Measurements from ENCODE around the gene GPR137B.
"Not testable (repeated sequence)": the region's sequence is repeated elsewhere in the genome, so short reads cannot be mapped to it uniquely, and the experiment has no call there.

Gene GPR137B

GRCh38 chr1:236161755-236162154 is 19.4 kb downstream of the GPR137B start:
- not testable (repeated sequence) for DNase-seq (ENCODE audit: low read depth)

GRCh38 chr1:236163463-236164153 is 21.3 kb downstream of the GPR137B start:
- DNase-seq (ENCODE audit: low read depth): no peak

- no peak for DNase-seq (ENCODE audit: low read depth)
Measured at GRCh38 chr1:236164273-236164672, 21.9 kb downstream of the GPR137B start.

DNA sequence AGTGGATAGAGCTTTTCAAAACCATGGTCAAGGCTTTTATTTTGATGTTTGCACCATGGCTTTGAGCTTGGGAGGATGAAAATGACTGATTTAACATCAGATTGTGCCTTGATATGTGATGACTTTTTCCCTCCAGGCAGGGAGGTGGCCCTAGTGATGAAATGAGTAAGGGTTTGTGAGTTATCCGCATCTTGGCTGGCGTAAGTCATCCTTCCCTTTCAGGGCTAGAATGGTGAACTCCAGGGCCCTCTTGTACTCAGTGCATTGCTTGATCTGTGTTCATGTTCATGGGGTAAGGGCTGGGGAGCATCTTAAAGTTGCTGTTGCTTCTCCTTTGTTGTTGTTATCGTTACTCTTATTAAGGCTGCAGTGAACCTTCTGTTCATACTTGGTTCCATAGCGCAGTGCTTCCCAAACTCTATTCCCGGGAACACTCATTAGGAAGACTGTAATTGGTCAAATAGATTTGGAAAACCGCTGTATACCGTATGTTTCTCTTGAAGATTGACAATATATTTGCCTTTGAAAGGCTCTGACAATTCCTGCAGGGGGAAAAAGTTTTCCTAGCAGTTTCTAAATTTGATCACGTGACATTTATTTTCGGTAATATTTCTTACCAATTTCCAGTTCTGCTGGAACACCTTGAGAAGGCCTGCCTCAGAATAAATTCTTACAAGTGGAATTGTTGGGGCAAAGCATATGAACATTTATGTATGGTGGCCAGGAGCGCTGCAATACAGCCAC is 23.1 kb downstream of the GPR137B start:
- peak; percentile 20 for DNase-seq (ENCODE audit: low read depth)

GRCh38 chr1:236166041-236166440 is 23.7 kb downstream of the GPR137B start:
- DNase-seq (ENCODE audit: low read depth): no peak

GRCh38 chr1:236167154-236167553 is 24.8 kb downstream of the GPR137B start:
- peak; percentile 19 for DNase-seq (ENCODE audit: low read depth)

DNA sequence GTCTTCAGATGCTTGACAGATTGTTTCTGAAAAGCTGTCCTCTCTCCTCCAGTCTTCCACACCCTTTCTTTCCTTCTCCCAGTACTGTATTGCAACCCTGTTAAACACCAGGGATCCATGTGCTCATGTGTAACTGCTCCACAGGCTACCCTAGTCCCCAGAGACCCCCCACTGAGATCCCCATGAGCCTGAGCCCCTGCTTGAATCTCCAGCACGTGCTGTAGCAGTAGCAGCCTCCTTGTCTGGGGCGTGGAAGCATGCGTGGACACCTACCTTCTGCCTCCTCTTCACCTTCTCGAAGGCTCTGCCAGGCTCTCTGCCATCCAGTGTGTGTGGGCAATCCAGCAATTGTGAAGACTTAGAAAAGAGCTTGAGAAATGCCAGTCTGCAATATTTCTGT is 25.2 kb downstream of the GPR137B start:
- DNase-seq (ENCODE audit: low read depth): no peak

DNA sequence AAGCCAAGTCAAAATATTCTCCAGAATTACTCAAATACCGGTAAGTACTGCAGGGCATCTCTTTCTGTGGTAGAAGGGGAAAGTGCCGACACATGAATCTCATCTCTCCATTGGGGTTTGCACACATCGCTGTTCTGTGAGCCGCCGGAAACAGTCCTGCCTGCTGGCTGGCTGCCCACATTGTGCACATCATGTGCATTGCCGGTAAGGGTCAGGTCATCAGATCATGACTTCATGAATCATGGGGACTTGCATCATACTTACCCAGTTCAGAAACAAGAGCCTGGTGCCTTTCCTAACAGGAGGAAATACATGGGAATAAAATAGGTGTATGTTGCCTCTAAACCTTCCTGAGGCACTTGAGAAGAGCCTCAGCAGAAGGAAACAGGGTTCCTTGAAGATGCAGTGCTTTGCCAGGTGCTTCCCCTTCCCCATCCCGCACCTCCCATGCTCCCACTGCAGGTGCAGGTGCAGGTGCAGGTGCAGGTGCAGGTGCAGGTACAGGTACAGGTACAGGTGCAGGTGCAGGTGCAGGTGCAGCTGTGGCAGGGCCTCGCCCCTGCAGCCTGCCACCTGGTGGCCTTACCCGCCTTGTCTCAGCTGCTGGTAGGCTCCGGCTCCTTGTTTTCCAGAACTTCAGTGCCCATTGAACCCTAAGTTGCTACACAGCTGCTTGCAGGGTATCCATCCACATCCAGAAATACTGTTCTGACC is 26.5 kb downstream of the GPR137B start:
- peak; percentile 67 for DNase-seq (ENCODE audit: low read depth)

GRCh38 chr1:236172041-236172579 is 29.8 kb downstream of the GPR137B start:
- no peak for DNase-seq (ENCODE audit: low read depth)

DNA sequence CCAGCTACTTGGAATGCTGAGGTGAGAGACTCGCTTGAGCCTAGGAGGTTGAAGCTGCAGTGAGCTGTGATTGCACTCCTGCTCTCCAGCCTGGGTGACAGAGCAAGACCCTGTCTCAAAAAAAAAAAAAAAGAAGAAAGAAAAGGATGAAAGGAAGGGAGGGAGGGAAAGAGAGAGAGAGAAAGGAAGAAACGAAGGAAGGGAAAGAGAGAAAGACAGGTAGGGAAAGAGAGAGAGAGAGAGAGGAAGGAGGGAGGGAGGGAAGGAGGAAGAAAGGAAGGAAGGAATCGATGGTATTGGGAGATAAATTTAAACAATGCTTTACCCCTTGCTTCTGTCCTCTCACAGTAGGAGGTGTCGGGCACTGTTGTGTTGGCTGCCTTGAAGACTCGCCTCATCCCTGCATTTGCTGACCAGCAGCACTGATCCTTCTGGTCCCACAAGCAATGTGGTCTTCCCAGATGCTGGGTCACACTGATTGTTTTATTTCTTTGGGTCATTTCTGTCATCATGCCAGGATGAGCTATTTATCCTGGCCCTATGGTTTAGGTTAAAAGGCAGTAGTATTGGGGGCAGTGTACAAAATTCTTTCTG is 30.9 kb downstream of the GPR137B start:
- no peak for DNase-seq (ENCODE audit: low read depth)

DNA sequence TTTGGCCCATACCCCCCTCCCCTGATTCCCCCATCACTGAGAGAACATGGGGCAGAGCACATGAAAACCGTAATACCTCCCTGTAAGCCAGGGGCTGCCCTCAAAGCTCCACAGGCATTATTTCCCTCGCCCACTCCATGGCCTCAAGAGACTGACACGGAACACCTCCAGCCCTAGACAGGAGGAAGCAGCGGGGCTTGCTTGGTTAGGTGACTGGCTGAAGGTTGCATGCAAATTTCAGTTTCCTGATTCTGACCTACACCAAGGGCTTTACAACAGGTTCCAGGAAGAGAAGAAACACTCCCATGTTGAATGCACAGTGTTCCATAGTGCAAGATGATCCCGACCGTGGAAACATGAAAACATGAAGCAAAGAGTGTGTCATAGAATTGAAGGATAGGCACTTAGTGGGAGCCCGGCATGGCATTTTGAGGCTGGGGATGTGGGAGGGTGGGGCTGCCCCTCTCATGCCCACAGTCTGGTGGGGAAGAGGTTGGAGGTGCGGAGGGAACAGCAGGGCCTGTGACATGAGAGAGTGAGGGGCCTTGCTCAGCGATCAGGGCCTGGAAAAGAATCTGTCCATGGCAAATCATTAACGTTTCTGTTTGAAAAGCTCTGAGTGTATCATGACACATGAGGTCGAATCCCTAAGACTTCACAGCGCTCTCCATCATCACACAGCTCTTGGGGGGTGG is 33.5 kb downstream of the GPR137B start:
- DNase-seq (ENCODE audit: low read depth): no peak

DNA sequence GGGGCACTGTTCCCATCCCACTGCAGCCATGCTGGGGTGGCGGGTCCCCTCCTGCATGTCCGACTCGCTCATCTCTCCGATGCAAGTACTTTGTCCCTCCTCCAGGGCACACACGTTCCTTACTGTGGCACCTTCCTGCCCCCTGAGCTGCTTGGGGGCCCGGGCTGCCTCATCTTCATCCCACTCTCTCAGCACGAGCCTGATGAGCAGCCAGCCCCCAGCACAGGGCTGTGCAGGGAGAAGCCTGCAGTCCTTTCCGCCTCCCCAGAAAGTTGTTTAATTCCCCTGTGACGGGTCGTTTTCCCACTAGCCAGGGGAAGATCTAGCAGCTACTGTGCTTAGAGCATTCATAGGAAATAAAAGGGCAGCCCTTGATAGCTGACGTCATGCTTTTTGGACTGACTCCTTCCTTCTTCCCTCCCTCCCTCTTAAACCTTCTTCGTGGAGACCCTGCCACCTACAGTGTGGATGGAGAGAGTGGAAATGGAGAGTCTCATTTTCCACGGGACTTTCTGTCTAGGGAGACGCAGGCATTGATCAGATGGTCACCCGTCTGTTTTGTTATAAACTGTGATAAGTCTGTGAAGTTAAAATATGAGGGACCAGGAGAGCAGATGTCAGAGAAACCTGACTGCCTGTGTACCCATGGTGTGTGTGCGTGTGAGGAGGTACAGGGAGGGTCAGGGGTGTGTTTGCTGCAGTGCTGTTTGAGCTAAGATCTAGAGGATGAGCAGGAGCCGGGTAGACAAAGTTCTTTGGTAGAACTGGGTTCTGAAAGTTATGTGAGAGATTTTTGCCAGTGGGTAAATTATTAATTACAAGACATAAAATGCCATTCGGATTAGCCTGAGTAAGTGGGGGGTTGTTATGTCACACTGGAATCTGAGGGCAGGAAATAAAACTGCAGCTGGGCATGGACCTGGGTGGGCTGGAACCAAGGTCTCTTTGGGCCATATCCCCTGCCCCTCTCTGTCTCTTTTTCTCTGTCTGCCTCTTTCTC is 34.3 kb downstream of the GPR137B start:
- no peak for DNase-seq (ENCODE audit: low read depth)

DNA sequence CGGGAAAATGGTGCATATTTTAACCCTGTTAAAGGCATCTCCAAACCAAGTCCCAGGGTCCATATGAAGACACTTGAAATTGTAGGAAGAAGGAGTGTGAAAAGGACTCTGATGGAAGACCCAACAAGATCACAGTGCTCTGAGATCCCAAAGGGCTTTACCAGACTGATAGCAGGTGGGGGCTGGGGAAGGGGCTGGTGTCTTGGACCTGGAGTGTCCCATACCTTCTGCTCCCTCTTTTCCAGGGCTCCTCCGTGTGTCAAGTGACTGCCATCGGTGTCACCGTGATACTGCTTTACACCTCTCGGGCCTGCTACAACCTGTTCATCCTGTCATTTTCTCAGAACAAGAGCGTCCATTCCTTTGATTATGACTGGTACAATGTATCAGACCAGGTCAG is 37.3 kb downstream of the GPR137B start:
- DNase-seq (ENCODE audit: low read depth): no peak

- DNase-seq (ENCODE audit: low read depth): peak; percentile 48
Measured at GRCh38 chr1:236181059-236181458, 38.7 kb downstream of the GPR137B start.

DNA sequence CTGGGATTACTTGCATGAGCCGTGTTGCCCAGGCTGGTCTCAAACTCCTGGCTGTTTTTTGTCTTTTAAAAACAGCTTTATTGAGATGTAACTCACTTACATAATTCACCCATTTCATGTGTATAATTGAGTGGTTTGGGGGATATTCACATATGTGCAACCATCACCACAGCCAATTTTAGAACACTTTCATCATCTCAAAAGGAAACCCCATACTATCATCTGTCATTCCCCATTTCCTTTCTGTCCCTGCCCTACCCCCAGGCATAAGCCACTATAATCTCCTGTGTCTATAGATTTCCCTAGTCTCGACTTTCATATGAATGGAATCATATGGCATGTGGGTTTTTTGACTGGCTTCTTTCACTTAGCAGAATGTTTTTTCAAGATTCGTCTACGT is 43.3 kb downstream of the GPR137B start:
- DNase-seq (ENCODE audit: low read depth): no peak

GRCh38 chr1:236186471-236186870 is 44.1 kb downstream of the GPR137B start:
- DNase-seq (ENCODE audit: low read depth): not testable (repeated sequence)

GRCh38 chr1:236188084-236188483 is 45.7 kb downstream of the GPR137B start:
- not testable (repeated sequence) for DNase-seq (ENCODE audit: low read depth)

DNA sequence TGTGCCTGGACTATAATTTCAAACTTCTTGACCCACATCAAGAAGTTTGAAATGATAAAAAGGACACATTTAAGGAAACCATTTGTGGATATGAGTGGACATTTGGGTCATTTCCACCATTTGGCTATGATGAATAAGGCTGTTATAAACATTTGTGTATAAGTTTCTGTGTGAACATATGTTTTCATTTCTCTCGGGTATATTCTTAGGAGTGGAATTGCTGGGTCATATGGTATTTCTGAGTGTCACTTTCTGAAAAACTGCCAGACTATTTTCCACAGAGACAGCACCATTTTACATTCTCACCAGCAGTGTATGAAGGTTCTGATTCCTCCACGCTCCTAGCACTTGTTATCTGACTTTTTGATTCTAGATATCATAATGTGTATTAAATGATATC is 50.8 kb downstream of the GPR137B start:
- no peak for DNase-seq (ENCODE audit: low read depth)

GRCh38 chr1:236200925-236201324 is 58.6 kb downstream of the GPR137B start:
- DNase-seq (ENCODE audit: low read depth): no peak

GRCh38 chr1:236201786-236202185 is 59.4 kb downstream of the GPR137B start:
- DNase-seq (ENCODE audit: low read depth): no peak

Measured in ELR (cell line).